Cerebellar cortex (tissue), 1 donor: ENCODE measurements around the gene SLC7A1.

Experiments
- DNase-seq: peaks from one replicate; pipeline ENCODE4 v3.0.0-alpha.2; 2015; ENCODE audit warnings: low spot score

The SLC7A1 gene

DNA sequence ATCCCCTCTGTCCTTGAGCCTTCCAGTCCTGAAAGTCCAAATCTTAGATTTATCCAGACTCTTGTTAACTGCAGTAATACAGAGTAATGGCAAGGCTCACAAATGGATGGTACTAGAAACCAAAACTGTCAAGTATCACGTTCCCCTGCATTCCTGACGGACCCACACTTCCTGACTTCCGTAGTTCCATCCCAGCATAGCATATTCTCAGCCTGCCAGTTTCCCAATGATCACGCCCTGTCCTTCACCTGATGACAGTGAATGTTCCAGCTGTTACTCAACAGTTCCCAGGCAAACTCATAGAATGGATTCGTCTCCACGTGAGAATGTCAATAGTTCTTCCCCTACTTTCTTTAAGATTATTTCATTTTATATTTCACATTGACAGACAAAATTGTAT is 33.6 kb downstream of the SLC7A1 start:
- DNase-seq, result no peak

DNA sequence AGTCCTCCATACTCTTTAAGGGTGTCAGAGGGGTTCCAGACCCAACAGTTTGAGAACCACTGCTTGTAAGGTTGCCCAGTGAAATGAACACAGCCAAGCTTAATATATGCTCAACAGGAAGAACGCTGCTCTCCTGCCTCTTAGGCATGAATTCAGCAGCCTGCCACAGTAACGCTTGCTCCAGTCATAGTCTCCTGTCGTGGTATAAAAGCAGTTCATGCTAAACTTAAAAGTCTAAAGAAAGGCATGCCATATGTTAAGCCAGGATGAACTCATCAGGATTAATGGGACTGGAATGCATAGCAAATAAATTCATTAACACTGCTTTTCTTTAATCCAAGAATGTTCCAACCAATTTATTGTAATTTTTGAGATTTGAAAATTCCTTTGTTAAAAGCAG is 38.7 kb downstream of the SLC7A1 start:
- DNase-seq, result no peak

DNA sequence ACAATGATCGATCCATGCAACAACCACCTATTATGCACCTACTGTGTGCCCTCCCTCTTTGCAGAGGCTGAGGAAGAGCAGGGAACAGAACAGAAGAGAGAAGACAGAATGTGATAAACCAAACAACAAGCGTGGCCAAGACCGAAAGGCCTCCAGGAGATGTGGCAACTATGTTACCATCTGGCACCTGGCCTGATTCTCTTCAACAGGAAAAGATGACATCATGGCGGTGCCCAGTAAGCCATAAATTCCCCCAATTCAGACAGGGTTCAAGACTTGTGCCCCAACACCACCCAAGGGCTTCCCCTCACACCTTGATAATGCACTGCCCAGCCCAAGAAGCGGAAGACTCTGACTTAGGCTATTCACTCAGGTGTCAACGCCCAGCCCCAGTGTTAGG is 44.3 kb downstream of the SLC7A1 start:
- no peak for DNase-seq

DNA sequence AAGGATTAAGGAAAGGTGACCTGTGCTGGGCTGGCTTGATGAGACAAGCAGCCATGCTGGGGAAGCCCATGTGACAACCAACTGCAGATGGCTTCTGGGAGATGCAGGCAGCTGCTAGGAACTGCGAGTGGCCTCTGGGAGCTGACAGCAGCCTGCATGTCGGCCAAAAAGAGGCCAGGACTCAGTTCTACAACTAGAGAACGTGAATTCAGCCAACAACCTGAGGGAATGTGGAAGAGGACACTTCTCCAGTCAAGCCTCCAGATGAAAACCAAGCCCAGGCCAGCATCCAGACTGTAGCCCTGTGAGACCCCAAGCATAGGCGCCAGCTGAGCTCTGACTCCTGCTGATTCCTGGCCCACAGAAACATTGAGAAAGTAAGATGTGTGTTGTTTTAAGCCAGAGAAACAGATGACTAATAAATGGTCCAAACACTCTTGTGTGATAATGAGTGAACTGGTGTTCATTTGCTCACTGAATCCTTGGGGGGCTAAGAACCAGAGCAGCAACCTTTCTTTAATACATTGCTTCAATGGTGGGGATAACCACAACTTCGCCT is 45.0 kb downstream of the SLC7A1 start:
- DNase-seq, result no peak

DNA sequence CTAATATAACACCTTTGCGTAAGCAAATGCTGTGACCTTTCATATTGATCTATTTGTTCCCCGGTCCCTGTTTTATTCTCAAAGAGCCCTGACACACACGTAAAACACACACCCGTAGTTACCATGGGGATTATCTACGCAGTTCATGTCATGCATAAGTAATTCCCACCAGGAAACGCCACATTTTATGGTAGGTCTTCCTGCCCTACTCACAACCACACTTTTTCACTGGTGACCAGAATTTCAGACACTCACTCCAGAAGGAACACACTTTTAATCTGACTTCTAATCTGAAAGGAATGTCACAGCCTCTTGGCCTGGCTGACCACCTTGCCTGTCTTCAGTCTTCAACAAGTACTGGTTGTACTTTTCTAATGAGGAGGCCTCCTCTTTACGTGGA is 46.8 kb downstream of the SLC7A1 start:
- DNase-seq, result no peak

- no peak for DNase-seq
These were observed 48.3 kb downstream of the SLC7A1 start for GRCh38 chr13:29547153-29547552.

- no peak for DNase-seq
These were observed 48.8 kb downstream of the SLC7A1 start for GRCh38 chr13:29546662-29547061.

DNA sequence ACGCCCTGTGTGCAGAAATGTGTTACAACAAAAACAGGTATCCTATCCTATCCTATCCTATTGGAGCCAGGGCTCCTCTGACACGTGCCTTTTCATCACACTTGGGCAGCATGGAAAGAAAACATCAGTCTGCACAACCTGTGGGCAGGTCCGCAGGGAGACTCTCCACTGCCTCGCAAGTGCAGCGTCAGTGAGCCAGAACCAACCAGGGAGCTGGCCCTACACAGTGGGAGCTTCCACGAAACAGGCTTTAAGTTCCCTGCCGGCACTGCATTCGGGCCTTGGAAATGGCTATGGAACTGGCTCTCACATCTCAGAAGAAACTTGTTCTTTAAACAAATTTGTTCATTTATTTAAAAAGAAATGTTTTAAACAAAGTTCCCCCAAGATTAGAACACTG is 49.5 kb downstream of the SLC7A1 start:
- no peak for DNase-seq

GRCh38 chr13:29543230-29544215 is 52.0 kb downstream of the SLC7A1 start:
- DNase-seq, result no peak

DNA sequence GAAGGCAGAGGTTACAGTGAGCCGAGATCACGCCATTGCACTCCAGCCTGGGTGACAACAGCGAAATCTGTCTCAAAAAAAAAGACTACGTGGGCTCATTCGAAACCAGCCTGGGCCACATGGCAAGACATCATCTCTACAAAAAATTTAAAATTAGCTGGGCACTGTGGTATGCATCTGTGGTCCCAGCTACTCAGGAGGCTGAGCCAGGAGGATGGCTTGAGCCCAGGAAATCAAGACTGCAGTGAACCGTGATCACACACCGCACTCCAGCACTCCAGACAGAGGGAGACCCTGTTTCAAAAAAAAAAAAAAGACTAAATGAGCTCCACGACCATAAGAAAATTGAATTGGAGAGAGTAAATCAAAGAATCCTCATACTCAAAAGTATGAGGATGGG is 53.1 kb downstream of the SLC7A1 start:
- DNase-seq, result no peak

DNA sequence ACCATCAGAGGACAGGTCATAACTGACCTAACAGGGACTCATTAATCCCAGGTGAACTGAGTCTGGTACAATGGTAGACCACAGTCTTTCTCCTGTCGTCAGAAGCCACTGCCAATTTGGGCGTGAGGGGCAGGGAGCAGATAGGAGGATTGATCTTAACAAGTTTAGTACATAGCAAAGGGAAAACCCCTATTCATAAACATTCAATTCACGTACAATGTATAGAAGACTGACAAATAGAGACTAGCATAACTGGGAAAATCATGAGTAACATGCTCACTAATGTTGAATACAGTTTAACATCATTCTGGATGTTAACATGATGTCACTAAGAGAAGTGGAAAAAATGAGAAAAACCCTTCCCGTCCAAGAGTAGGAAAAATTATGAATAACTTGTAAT is 54.1 kb downstream of the SLC7A1 start:
- DNase-seq, result no peak

DNA sequence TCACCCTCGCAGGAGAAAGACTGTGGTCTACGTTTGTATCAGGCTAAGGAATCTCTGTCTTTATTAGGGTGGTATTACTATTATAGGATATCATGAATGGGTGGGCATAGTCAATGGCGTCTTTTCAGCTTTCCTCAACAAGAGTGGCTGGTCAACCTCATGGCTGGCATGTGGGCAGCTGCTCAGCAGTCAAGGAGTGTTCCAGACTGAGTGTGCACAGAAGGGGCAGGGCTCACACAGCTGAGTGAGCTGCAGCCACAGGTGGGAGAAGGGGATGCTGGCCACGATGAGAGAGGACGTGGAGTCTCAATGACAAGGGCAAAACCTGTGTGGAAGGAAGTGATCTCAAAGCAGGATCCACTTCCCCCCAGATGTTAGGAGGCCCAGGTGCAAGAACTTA is 54.7 kb downstream of the SLC7A1 start:
- DNase-seq, result no peak

GRCh38 chr13:29540334-29540733 is 55.2 kb downstream of the SLC7A1 start:
- DNase-seq, result no peak

GRCh38 chr13:29539856-29540255 is 55.6 kb downstream of the SLC7A1 start:
- no peak for DNase-seq

DNA sequence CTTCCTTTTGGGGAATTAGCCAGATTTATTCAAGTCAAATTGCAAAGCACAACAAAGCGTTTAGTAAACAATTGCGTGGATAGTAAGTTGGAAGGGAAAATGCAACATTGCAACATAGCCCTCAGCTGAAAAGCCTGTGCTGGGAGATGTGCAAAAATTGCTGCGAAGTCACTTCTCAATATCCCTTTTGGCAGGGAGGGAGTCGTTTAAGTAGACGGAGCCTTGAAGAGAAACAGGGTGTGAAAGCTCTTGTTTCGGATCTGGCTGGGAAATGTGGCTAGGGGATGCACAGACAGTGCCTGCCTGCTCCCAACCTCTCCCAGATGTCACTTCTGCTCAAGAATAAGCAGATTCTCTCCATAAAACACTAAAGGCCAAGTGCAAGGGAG is 56.8 kb downstream of the SLC7A1 start:
- no peak for DNase-seq

DNA sequence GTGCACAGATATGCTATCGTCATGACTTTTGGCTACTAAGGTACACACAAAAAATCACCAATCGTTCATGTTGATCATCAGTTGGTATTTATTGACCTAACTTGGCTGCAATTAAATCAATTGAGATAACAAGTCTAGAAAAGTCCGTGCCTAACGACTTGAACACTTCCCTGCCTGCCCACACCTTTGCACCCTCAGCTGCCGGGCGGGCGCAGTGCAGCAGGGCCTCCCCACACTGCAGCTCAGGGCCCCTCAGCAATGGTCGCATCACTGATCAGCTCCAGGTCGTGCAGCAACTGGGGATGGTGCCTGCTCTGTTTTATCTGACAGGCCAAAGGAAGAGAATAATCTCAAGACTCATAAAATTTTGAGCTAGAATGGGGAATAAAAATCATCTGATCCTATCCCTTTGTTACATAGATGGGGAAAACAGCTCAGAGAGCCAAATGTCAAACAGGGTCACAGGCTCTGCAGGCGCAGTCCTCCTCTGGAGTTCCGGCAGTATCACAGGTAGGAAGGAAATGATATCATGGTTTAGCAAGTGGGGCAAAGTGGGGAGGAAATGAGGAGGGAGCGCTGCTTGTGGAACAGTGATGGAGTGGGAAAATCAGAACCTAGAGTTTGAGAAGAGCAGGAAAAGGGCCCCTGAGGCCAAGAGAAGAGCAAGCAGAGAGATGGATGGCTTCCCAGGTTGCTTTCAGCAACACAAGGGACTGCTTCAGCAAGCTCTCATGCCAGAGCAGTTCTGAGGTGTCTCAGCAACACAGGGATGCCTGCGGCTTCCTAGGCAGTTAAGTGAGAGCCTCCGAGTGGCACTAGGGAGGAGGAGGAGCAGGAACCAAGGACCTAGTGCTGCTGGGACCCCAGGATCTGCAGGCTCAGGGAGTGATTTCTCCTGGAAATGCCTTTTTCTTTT is 57.5 kb downstream of the SLC7A1 start:
- DNase-seq, result peak; percentile 4

- no peak for DNase-seq
These were observed 58.6 kb downstream of the SLC7A1 start for GRCh38 chr13:29536853-29537252.

GRCh38 chr13:29535663-29536655 is 59.5 kb downstream of the SLC7A1 start:
- no peak for DNase-seq

GRCh38 chr13:29534083-29534482 is 61.4 kb downstream of the SLC7A1 start:
- DNase-seq, result no peak

DNA sequence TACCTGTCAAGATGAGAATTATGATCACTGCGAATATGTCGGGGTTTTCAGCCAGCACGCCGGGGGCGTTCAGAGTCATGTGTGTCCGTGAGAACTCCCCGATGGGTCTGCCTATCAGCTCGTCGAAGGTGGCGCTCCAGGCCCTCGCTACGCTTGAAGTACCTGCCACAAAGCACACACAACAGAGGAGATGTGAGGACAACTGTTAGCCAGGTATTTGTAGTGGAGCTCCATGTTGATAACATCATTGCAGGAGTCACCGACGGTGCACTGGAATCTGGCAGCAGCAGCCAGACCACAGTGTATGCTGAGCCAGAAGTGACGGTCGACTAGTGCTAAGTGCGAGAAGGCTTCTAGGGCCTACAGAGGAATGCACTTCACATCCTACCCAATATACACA is 62.7 kb downstream of the SLC7A1 start:
- no peak for DNase-seq

DNA sequence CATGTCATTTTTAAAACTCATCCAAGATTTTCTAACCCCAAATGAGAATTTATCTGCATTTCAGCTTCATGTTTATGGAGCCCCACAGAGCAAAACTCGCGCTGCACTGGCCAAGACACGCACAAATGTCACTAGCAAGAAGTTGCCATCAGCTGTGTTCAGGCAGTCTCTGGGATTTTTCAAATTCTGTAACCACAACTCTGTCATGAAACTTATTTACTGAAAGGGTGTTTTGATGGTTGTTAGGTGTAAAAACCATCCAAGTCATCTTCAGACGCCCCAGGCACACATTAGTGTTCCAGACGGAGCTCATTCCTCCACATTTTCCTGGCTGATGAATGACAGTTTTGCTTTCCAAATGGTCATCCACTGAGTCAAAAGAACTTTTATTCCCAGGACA is 63.4 kb downstream of the SLC7A1 start:
- no peak for DNase-seq
